Mammary epithelial cell (primary cell): ENCODE results near the gene COL13A1.

Experiments used
- CTCF ChIP-seq, 2 donors: IDR thresholded peaks in 1 of 2; conservative IDR thresholded peaks in 1 of 2; 2 replicates each; pipeline ENCODE4 v1.5.1; 2011 to 2012; ENCODE audit warnings: inconsistent platforms in 2 of 2, low read length in 2 of 2, mild to moderate bottlenecking in 2 of 2, control low read depth in 1 of 2, low read depth in 1 of 2; ENCODE audit not compliant: insufficient read depth in 1 of 2; ENCODE audit errors: extremely low read depth in 1 of 2
- EZH2 ChIP-seq: IDR thresholded peaks from 2 replicates; pipeline ENCODE4 v1.6.1; 2012; ENCODE audit warnings: low read length, inconsistent platforms, borderline replicate concordance

DNA sequence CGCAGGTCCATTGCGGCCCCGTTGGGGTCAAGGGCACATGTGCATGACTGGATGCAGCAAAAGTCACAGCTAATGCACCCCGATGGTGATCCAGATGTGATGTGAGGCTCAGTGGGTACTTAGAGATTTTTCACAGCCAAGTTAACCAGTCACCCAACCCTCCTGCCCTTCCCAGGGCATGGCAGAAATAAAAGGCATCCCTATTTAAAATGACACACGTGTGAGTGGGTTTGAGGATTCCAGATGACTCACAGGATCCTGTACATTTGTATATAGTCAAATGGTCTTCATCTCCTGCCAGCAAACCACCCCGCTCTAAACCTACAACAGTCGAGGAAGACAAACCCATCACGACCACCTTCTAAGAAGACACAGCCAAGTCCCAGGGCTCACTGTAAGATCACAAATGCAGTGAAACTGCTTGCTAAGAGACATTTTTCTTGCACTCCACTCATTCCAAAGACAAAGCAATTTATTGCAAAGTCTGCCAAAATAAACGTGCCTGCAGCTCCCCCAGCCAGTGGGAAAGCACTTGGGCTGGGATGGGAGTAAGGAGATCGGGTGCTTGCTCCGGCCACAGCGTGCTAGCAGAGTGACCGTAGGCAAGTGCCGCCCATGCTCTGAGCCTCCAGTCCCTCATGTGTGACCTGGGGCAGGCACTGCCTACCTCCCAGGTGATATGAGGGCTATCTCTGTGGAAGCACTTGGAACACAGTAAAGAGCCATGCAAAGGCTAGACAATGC is 164.4 kb downstream of the COL13A1 start:
- TF ChIP-seq CTCF (conservative IDR thresholded peaks at IDR 0.05 in 1 of 2, IDR thresholded peaks at IDR 0.05 in 1 of 2; ENCODE audit: extremely low read depth in 1 of 2, insufficient read depth in 1 of 2, low read depth in 1 of 2, low read length in 2 of 2) (no peak), EZH2 (no peak)
